ENCODE results near the gene CABP4.
"Not testable (repeated sequence)": the region's sequence is repeated elsewhere in the genome, so short reads cannot be mapped to it uniquely, and the experiment has no call there.

Gene CABP4

GRCh38 chr11:67456068-67456705 lies 1.0 kb downstream of the CABP4 start:
- no peak for DNase-seq

GRCh38 chr11:67457453-67457852 lies 2.3 kb downstream of the CABP4 start:
- DNase-seq = no peak

- DNase-seq = no peak
Measured at GRCh38 chr11:67458266-67458665, 3.1 kb downstream of the CABP4 start.

GRCh38 chr11:67463186-67463585 lies 8.0 kb downstream of the CABP4 start:
- DNase-seq = no peak

GRCh38 chr11:67463680-67464410 lies 8.7 kb downstream of the CABP4 start:
- DNase-seq = no peak

GRCh38 chr11:67464411-67465188 lies 9.4 kb downstream of the CABP4 start:
- DNase-seq = peak; percentile 91

- DNase-seq = no peak
Measured at GRCh38 chr11:67465189-67465510, 10.0 kb downstream of the CABP4 start.

- DNase-seq = not testable (repeated sequence)
Measured at GRCh38 chr11:67465530-67465929, 10.4 kb downstream of the CABP4 start.

GRCh38 chr11:67466367-67466766 lies 11.2 kb downstream of the CABP4 start:
- no peak for DNase-seq

GRCh38 chr11:67466962-67467771 lies 12.0 kb downstream of the CABP4 start:
- DNase-seq = no peak

GRCh38 chr11:67468056-67468455 lies 12.9 kb downstream of the CABP4 start:
- no peak for DNase-seq

- DNase-seq = no peak
Measured at GRCh38 chr11:67468456-67468758, 13.3 kb downstream of the CABP4 start.

- DNase-seq = peak; percentile 85
Measured at GRCh38 chr11:67468759-67469507, 13.8 kb downstream of the CABP4 start, which contains the start of gene TMEM134. Gene TMEM134, minus strand, starts transcription at chr11:67469251. Its CDS starts 59 bp downstream, at chr11:67469192.

GRCh38 chr11:67469508-67469811 lies 14.3 kb downstream of the CABP4 start:
- DNase-seq = no peak

GRCh38 chr11:67470337-67471002 lies 15.3 kb downstream of the CABP4 start:
- DNase-seq = no peak

GRCh38 chr11:67472882-67473281 lies 17.7 kb downstream of the CABP4 start:
- no peak for DNase-seq

- DNase-seq = not testable (repeated sequence)
Measured at GRCh38 chr11:67476692-67477091, 21.5 kb downstream of the CABP4 start.

- DNase-seq = not testable (repeated sequence)
Measured at GRCh38 chr11:67477344-67478050, 22.3 kb downstream of the CABP4 start.

GRCh38 chr11:67482275-67482826 lies 27.2 kb downstream of the CABP4 start:
- no peak for DNase-seq

- DNase-seq = peak; percentile 97
Measured at GRCh38 chr11:67482827-67483798, 28.0 kb downstream of the CABP4 start, which contains the start of gene AIP. Gene AIP, plus strand, starts transcription at chr11:67483026. Its CDS starts 133 bp downstream, at chr11:67483159.
